Endodermal cell (in vitro differentiated cells): ENCODE results near the gene DYRK1B. TPM values are rescaled to one million over a fixed set of nuclear protein-coding genes. Genes with fewer than 3 reads are reported as not detected.
A peak's percentile ranks its signal among the peaks of the same experiment; 100 is the strongest.

Source experiments
- DNase-seq: peaks from one replicate; pipeline ENCODE4 v3.0.0-alpha.2; 2017
- H3K27ac ChIP-seq: 2 replicates; pipeline ENCODE4 v1.5.1; 2013; ENCODE audit warnings: mild to moderate bottlenecking, low read depth, low read length, moderate library complexity
- H3K27me3 ChIP-seq: 2 replicates; pipeline ENCODE4 v1.6.1; 2013; ENCODE audit warnings: mild to moderate bottlenecking, low read length, moderate library complexity; ENCODE audit not compliant: insufficient read depth, control insufficient read depth, poor library complexity, severe bottlenecking
- H3K36me3 ChIP-seq: 2 replicates; pipeline ENCODE4 v1.7.0; 2013; ENCODE audit warnings: mild to moderate bottlenecking, low read length, moderate library complexity; ENCODE audit not compliant: control insufficient read depth, insufficient read depth
- H3K4me1 ChIP-seq: one replicate; pipeline ENCODE4 v1.7.0; 2013; ENCODE audit warnings: low read length; ENCODE audit not compliant: control insufficient read depth, insufficient read depth
- H3K4me3 ChIP-seq: 2 replicates; pipeline ENCODE4 v1.5.1; 2013; ENCODE audit warnings: mild to moderate bottlenecking, low read length, moderate library complexity
- H3K9ac ChIP-seq: 2 replicates; pipeline ENCODE4 v1.6.1; 2013; ENCODE audit warnings: mild to moderate bottlenecking, low read length, moderate library complexity; ENCODE audit not compliant: poor library complexity, severe bottlenecking; ENCODE audit errors: extremely low read depth
- H3K9me3 ChIP-seq: 2 replicates; pipeline ENCODE4 v1.6.1; 2013; ENCODE audit warnings: mild to moderate bottlenecking, low read length, moderate library complexity; ENCODE audit not compliant: control insufficient read depth
- H3K27ac Mint-ChIP-seq: 2 replicates; pipeline ENCODE4 v1.8.0; 2020; ENCODE audit warnings: mixed read lengths
- H3K27me3 Mint-ChIP-seq: 2 replicates; pipeline ENCODE4 v1.8.0; 2021; ENCODE audit warnings: mild to moderate bottlenecking, mixed read lengths; ENCODE audit not compliant: insufficient read depth
- H3K36me3 Mint-ChIP-seq: 2 replicates; pipeline ENCODE4 v1.8.0; 2020; ENCODE audit warnings: low read depth, mixed read lengths
- H3K4me1 Mint-ChIP-seq: 2 replicates; pipeline ENCODE4 v1.8.0; 2020; ENCODE audit warnings: mixed read lengths
- H3K4me3 Mint-ChIP-seq: 2 replicates; pipeline ENCODE4 v1.8.0; 2020; ENCODE audit warnings: mild to moderate bottlenecking, moderate library complexity, mixed read lengths
- H3K9me3 Mint-ChIP-seq: 2 replicates; pipeline ENCODE4 v1.8.0; 2020; ENCODE audit warnings: mild to moderate bottlenecking, mixed read lengths
- CTCF ChIP-seq: fragments of 200-600 bp; sonication (generic); conservative IDR thresholded peaks from 2 replicates; pipeline ENCODE4 v1.5.0; 2021; ENCODE audit warnings: antibody characterized with exemption, mild to moderate bottlenecking
- WGBS, 2 experiments: methylation state at CpG; one replicate each; pipeline versions ENCODE4 v1.1.5 to v1.1.7; 2013; ENCODE audit warnings: missing lambda C conversion rate in 2 of 2, mixed read lengths in 1 of 2; ENCODE audit not compliant: insufficient coverage in 1 of 2, insufficient read length in 1 of 2; 5-methylcytosine and 5-hydroxymethylcytosine counted together
- total RNA-seq, 2 donors: library from RNA; stranded (reverse); fragmentation: NEBNext Ultra II Directional in 1 of 2; extraction: Animal tissue kit (Norgen Biotek cat#: 25700) in 1 of 2; gene quantifications; 2 replicates in 1 of 2; 3 replicates in 1 of 2; pipeline ENCODE4 v1.2.1, GENCODE V29; 2021

The DYRK1B gene
- total RNA-seq, 2 donors from 2014 or later, result 21.8 to 37.7 TPM

- Mint-ChIP-seq H3K4me1 (peaks cover 6% of the 10 kb centered on the region), H3K27ac (no peak overlapping the region), H3K27me3 (peaks cover 7% of the 10 kb centered on the region), H3K36me3 (no peaks in the 10 kb centered on the region), H3K4me3 (no peak overlapping the region), H3K9me3 (no peaks in the 10 kb centered on the region)
- no peak for TF ChIP-seq CTCF
- 93 to 100% methylated on average over 1 to 5 of the region's 6 CpGs for WGBS, 2 experiments
- no peak overlapping the region for H3K4me3 ChIP-seq
- DNase-seq, result no peak
- no peak overlapping the region for H3K27ac ChIP-seq
- H3K27me3 ChIP-seq, result no peaks in the 10 kb centered on the region
- H3K4me1 ChIP-seq, result no peaks in the 10 kb centered on the region
- no peak overlapping the region for H3K9ac ChIP-seq
- H3K36me3 ChIP-seq, result no peaks in the 10 kb centered on the region
- H3K9me3 ChIP-seq, result no peaks in the 10 kb centered on the region
These were observed 37.4 kb upstream of the DYRK1B start for GRCh38 chr19:39871362-39871761.

- Histone ChIP-seq H3K9me3 (no peaks in the 10 kb centered on the region), H3K9ac (no peak overlapping the region), H3K27me3 (no peaks in the 10 kb centered on the region), H3K27ac (no peak overlapping the region), H3K36me3 (no peaks in the 10 kb centered on the region), H3K4me1 (no peaks in the 10 kb centered on the region), H3K4me3 (no peak overlapping the region)
- Mint-ChIP-seq H3K27ac (peak overlapping the region; percentile 58), H3K9me3 (no peaks in the 10 kb centered on the region), H3K27me3 (peaks cover 7% of the 10 kb centered on the region), H3K36me3 (no peaks in the 10 kb centered on the region), H3K4me1 (peaks cover 6% of the 10 kb centered on the region), H3K4me3 (no peak overlapping the region)
- peak; percentile 87 for DNase-seq
- WGBS, 2 experiments, result 44 to 49% methylated on average over 2 to 16 of the region's 16 CpGs
- no peak for TF ChIP-seq CTCF
These were observed 36.4 kb upstream of the DYRK1B start for GRCh38 chr19:39870171-39870971.

- DNase-seq, result no peak
- Mint-ChIP-seq H3K27ac (no peak overlapping the region), H3K27me3 (peaks cover 7% of the 10 kb centered on the region), H3K4me1 (peaks cover 6% of the 10 kb centered on the region), H3K9me3 (no peaks in the 10 kb centered on the region), H3K4me3 (no peak overlapping the region), H3K36me3 (no peaks in the 10 kb centered on the region)
- no peak for TF ChIP-seq CTCF
- Histone ChIP-seq H3K27ac (no peak overlapping the region), H3K36me3 (no peaks in the 10 kb centered on the region), H3K4me3 (no peak overlapping the region), H3K4me1 (no peaks in the 10 kb centered on the region), H3K27me3 (no peaks in the 10 kb centered on the region), H3K9me3 (no peaks in the 10 kb centered on the region), H3K9ac (no peak overlapping the region)
- 74 to 91% methylated on average over 2 to 6 of the region's 6 CpGs for WGBS, 2 experiments
These were observed 34.0 kb upstream of the DYRK1B start for GRCh38 chr19:39867952-39868351.
